HG03439 (cell line): Measurements from ENCODE around the gene SHISA3.

ENCODE experiments used
- ATAC-seq: cut with Tn5 transposase; IDR thresholded peaks from one replicate; pipeline ENCODE4 v1.9.1; 2021; ENCODE audit warnings: mild to moderate bottlenecking, moderate library complexity; ENCODE audit not compliant: unreplicated experiment

SHISA3 gene

DNA sequence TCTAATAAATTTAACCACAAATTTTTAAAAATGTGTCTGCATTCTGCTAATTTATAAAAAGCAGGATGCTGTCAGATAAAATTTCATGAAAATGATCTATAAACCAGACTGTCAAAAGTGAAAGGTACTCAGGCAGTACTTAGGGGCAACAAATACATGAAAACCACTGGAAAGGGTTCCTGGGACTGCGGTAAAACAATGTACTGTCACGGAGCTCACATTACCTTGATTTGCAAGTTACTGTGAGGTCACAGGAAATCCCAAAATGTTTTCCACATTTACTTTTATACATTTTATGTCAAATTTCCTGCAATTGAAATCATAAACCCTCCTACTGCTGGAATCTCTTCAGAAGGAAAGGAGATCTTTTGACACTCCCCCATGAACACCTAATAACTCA, 45.3 kb downstream of the SHISA3 start:
- ATAC-seq = no peak

DNA sequence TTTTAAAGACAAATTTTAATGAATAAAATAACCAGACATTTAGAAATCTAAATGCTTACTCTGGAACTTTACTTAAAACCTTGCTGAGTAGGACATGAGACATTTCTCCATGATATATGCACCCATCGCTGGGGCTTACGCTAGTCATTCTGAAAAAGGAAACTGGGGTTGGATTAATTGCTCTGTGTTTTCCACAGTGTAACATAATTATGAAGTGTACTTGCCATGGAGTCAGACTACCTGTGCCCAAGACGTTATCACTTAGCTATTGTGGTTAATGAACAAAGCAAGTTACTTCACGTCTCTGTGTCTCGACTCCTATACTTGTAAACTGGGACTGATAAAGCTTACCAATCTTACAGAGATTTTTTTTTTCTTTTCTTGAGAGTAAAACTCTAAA, 47.8 kb downstream of the SHISA3 start:
- ATAC-seq = no peak

DNA sequence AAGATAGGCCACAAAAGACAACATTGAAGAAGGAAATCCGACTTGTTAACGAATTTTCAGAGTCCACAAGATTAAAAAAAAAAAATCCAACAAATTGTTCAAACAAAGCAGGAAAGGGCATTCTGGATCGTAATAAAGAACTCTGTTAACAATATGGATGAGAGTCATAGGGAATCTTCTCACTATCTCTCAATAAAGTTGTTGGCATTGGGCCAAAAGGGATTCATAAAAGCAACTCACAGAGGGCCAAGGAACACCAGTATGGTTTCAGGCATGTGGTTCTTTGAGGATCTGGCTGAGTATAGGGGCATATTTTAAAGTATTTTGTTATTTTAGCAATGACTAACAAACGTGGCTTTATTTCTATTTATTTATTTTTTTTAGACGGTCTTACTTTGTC, 49.5 kb downstream of the SHISA3 start:
- no peak for ATAC-seq
